ENCODE data around the gene RPL10A.

RPL10A gene

DNA sequence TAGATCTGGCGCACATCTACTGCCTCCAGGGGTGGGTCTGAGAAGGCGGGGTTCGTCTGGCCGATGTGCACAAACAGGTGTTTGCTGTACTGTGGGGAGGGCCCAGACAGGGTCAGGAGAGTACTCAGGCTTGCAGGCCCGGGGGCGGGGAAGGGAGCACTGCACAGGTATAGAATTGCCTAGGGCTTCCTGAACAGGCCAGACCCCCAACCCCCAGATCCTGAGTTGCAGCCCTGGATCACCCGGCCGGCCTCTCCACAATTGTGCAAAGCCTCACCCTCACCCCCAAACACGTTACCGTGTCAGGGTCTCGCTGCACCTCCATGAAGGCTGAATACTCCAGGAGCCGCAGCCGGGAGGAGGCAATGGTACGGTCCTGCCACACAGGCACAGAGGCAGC, 7.8 kb downstream of the RPL10A start:
- DNase-seq: no peak

DNA sequence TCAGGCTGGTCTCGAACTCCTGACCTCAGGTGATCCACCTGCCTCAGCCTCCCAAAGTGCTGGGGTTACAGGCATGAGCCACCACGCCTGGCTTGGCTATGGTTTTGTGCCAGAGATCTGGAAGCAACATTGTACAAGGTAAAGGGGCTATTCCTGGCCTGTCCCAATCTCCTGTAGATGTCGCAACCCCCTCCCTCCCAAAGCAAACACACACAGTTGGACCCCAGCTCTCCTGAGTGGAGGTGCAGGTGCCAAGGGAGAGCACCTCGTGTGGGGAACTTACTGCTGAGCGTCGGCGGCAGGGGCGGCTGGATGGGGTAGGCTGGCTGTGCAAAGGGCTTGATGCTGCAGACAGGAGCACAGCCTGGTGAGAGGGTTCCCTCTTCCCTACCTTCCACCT, 8.8 kb downstream of the RPL10A start:
- DNase-seq: no peak

DNA sequence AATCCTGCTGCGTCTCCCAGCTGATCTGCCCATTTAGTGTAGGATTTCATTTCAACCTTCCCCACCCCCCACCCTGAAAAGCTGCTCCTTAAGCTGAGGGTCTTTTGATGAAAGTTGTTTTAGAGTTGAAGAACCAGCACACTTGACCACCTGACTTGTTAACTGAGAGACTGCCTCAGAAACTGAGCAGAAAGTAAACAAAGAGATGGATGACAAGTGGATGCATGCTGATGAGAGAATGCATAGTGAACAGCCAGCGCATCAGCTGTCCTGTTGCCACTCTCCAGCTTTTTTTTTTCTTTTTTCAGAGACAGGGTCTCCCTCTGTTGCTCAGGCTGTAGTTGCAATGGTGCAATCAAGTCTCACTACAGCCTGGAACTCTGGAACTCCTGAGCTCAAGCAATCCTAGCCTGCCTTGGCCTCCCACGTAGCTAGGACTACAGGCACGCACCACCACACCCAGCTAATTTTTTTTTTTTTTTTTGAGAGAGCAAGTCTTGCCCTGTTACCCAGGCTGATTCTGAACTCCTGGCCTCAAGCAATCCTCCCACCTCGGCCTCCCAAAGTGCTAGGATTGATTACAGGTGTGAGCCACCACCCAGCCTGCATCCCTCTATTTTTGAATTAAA, 9.5 kb downstream of the RPL10A start:
- no peak for DNase-seq

DNA sequence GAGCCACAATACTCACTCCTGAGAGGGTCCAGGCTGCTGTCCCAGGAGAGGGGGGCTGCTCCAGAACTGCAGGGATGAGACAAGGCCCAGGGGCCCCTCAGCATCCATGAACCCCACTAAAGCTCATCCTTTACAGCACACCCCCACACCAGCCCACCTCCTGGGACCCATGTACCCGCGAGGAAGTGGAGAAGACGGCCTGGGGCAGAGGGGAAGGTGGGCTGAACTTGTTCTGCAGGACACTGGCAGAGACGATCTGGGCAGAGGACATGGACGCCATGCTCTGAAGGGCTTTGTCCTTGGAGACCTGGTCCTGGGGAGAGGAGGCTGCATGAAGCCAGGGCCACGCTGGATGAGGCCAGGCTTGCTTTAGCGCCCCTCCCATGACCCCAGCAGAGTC, 10.1 kb downstream of the RPL10A start:
- DNase-seq: no peak

DNA sequence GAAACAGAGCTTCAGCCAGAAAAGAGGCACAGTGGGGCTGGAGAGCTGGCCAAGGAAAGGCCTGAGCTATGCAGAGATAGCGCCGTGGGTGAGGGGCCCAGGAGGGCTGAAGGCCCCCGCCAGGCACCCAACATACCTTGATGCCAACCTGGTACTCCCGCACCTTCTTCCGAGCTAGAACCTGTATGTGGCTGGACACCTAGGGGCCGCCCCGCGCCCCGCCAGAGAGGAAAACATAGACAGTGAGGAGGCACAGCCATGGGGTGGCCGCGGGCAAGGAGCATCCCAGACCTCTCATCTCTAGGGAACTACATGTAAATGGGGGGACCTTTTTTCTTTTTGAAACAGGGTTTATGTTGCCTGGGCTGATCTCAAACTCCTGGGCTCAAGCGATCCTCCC, 12.0 kb downstream of the RPL10A start:
- DNase-seq: no peak

DNA sequence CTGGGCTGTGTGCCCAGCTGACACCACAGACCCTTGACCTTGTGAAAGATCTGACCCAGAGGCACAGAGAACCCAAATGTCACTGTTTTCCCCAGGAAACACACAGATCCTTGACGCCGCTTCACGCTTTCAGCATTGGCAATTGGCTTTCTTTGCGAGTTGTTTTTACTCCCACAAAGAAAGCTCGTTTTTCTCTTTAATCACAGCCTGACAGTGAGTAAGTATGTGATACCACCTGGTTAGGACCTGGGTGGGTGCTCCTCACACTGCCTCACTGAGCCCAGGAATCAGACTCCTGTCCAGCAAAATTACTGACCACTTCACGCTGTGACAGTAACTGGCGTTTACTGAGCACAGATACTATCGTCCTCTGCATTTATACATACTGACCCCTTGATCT, 13.0 kb downstream of the RPL10A start:
- no peak for DNase-seq

DNA sequence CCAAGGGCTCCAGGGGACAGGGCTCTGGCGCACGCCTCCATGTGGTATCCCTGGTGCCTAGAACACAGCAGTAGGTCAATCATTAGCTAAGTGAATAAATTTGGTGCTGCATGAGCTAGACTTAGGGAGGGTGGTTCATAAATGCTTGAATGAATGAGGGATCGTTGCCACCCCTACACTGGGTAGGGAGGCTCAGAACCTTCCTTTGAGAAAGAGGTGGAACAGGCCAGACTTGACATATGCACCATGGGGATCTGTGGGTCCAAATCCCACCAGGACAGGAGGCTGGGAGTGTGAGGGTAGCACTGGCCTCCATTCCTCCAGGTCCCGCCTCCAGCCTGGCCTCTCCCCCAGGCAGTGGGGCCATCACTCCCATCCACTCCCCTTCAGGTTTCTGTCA, 14.9 kb downstream of the RPL10A start:
- DNase-seq: no peak

DNA sequence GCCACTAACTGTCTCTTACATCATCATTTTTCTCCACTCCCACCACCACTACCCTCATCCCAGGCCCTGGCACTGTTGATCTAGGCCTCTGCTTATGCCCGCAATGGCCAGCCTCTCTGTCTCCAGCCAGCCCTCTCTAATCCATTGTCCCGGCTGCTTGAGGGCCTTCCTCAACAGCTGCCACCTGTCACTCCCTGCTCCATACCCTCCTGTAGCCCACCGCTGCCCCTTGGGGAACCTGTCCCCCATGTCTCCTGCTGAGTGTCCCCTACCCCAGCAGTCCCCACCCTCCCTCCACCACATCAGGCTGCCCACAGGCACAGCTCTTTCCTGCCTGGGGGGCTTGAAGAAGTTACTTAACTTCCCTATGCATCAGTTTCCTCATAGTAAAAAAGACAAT, 15.3 kb downstream of the RPL10A start:
- no peak for DNase-seq

DNA sequence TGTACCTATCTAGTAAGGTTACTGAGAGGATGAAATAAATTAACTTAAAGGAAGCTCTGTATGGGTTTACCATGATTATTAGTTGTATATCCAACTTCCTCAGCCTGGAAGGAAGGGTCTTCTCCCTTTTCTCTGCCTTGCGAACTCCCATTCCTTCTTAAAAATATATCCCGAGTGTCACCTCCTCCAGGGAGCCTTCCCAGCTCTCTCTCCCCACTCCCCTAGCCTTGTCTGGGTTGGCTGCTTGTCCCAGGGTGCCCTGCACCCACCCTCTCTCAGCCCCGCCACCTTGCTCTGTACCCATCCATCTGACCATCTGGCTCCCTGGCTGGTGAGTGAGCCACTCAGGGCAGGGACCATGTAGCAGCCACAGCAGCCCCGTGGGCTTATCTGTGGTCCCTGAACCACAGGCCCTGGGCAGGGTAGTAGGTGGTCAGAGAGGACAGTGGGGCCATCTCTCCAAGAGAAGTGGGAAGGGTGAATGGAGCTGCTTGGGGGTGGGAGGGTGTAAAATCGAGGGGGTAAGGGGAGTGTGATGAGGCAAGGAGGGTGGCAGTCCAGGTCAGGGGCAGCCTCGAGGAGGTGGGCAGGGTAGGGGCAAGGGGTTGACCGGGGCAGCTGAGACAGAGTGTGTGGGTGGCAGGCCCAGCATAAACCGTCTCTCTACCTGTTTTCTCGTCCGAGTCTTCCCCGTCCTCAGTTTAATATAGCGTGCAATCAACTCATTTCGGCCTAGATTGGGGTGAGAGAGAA, 15.9 kb downstream of the RPL10A start:
- no peak for DNase-seq

DNA sequence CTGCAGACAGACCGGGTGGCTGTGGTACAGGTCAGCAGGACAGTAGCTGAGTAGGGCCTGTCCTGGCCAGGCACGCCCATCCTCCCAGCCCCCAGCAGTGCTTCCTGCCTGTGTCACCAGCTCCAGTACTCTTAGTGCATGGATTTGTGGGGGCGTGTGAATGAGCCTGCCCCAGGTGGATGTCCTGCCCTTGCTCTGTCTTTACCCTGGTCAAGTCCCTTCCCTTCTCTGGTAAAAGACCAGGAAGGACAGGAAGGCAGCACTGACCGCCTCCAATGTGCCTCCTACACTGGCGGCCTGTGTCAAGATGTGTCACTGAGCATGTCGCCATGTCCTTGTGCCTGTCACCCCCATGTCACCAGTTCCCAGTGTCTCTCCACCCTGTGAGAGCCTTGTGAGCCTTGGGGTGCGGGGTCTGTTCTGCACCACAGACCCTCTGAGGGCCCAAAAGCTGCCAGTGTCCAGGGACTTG, 16.8 kb downstream of the RPL10A start:
- DNase-seq: no peak

DNA sequence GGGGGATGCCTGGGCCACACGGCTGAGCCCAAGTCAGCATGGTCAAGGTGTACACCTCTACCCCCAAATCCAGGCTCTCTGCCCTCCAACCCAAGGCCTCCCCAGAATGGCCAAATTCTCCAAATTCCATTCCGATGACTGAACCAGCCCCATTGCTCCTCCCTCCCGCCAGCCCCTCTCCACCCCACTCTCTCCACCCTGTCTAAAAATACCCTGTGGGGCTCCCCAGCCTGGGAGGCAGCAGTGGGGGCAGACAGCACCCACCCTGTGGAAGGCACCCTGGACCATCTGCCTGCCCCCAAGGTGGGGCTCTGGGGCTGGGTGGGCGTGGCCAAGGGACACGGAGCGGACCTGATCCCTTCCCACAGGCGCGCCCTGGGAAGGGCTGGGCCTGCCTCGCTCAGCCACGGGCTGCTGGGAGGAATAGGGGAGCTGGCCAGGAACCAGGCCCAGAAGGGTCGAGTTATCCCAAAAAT, 17.2 kb downstream of the RPL10A start:
- peak; percentile 82 for DNase-seq

DNA sequence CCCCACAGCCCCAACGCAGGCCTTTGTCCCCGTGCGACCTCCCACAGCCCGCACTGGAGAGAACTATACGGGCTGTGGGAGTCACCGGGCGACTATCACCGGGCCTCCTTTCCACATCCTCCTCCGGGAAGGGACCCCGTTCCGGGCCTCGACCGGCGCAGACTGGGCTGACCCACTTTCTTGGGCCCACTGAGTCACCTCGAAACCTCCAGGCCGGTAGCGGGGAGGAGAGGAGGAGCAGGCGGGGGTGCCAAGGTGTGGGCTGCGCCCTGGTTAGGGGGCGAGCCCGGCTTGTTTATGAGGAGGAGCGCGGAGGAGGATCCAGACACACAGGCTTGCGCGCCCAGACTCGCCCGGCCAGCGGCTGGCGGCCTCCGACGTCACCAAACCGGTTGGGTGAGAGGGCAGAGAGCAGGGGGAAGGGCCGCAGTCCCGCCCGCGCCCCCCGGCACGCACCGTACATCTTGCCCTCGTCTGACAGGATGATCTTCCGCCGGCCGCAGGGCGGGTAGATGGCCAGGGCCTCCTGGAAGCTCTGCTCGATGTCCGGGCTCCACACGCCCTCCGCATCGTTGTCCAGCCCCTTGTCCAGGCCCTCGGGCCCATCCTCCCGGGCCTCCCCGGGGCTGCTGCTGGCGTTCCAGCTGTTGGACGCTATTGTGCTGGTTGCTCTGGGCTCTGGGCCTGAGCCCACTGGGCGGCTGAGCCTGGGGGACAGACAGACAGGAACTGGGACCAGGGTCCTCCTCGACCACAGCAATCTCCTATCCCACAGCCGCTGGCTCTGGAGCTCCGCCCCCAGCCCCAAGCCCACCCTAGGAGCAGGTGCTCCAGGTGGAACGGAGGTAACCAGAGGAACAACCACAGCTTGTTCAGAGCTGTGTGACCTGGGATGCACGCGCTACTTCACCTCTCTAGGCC, 18.1 kb downstream of the RPL10A start:
- no peak for DNase-seq

DNA sequence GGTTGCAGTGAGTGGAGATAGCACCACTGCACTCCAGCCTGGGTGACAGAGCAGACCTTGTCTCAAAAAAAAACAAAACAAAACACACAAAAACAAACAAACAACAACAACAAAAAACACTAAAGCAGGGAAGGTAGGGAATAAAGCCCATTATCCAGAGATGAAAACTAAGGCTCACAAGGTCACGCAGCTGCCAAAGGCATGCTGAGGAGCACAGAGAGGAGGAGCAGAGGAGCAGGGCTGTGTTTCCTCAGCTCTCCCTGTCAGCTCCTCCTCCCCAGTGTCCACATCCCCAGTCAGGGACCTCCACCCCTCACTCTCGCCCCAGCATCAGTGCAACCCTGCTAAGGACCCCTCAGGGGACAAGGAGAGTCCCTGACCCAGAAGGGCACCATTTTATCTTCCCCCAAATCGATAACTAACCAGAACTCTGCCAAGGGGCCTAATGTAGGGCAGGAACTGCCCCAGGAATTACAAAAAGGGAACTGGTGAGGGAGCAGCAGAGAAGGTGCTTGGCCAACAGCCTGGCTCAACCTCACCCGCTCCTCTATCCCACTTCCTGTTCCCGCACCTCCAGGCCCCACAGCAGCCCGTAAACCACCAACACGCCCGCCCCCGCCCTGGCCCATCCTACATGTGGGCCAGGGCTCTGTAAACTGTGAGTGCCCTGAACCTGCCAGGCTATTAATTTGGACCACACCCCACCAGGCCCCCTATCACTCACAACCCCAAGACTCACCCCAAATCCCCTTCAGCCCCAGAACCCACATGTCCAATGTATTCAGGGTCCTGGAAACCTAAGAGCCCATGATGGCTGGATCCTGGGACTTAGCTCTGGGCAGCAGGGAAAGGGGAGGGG, 19.7 kb downstream of the RPL10A start:
- DNase-seq: peak; percentile 58

DNA sequence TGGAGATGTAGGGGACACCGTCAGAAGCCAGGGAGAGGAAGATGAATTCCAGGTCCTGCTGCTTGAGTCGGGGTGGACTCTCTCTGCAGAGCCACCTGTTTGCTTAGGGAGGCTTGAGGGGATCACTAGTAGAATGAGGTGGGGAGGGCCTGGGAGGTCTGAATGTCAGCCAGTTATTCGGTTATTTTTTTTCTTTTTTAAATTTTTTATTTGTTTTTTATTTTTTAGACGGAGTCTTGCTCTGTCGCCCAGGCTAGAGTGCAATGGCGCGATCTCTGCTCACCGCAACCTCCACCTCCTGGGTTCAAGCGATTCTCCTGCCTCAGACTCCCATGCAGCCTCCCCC, 20.3 kb downstream of the RPL10A start:
- no peak for DNase-seq

DNA sequence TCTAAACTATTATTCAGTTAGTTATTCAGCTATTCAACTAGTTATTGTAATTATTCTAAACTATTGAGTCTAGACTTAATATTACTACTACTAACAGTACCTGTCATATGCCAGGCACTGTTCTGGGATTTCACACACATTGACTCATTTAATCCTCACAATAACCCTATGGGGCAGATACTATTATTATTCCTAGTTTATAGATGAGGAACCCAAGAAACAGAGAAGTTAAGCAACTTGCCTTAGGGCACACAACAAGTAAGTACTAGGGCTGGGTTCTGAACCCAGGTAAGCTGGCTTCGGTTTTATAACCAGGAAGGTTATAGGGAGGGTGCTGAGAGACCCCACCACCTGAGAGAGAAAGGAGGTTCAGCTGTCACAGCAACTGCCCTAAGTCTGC, 20.9 kb downstream of the RPL10A start:
- DNase-seq: no peak

DNA sequence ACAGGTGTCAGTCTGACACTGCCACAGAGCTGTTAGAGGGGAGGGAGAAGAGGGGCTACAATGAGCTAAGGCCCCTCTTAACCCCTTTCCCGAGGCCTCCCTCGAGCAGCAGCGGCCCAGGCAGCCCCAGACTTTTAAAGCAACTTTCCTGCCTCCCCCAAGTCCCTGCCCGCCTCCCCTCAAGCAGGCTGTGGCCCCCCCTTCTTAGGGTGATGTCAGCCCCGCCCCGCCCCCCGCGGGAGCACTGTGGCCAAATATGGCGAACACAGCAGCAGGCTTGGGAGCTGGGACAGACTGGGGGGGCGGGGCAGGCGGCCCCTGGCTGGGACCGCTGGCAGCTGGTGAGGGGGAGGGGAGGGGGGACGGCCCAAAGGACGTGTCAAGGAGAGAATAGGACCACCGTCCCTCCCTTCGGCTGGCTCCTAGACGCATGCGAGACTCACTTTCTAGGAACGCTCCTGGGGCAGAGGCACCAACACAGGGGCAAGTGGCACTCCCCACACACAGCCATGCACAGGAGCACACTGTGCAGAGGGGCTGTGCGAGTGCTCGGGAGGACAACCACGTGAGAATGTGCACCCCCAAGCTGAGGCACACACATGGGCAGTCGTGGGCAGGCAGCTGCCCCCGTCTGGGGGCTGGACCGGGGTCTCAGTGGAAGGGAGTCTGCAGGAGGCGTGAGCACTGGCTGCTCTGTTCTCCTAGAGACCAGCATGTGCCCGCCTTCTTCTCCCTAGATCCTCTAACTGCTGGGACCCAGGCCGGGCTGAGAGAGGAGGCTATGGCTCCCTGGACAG, 22.0 kb downstream of the RPL10A start:
- peak; percentile 96 for DNase-seq

DNA sequence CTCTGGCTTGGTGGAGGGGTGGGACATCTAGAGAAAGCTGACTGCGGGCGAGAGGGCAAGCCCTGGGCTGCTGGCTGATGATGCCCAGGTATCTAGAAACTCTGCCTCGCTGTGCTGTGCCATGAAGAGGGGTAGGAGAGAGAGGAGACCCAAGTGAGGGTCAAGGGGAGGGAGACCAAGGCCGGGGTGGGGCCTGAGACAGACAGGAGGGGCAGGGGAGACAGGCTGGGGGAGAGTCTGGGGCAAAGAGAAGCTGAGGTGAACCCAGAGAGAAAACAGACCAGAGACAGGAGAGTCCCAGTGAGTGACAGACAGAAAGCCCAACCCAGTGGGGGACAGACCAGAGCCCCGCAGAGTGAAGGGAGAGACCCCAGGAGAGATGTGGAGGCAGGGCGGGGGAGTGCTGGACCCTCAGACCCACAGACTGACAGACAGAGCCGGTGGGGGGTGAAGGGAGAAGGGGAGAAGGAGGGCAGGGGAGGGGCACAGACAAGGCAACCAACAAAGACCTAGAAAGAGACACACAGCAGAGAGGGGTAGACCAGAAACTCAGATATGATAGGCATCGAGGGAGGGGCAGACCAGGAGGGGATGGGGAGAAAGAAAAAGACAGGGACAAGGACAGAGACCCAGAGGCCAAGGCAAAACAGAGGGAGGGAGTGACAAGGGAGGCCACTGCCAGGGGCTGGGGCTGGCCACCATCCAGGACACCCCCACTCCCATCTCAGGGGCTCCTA, 22.8 kb downstream of the RPL10A start:
- DNase-seq: no peak

DNA sequence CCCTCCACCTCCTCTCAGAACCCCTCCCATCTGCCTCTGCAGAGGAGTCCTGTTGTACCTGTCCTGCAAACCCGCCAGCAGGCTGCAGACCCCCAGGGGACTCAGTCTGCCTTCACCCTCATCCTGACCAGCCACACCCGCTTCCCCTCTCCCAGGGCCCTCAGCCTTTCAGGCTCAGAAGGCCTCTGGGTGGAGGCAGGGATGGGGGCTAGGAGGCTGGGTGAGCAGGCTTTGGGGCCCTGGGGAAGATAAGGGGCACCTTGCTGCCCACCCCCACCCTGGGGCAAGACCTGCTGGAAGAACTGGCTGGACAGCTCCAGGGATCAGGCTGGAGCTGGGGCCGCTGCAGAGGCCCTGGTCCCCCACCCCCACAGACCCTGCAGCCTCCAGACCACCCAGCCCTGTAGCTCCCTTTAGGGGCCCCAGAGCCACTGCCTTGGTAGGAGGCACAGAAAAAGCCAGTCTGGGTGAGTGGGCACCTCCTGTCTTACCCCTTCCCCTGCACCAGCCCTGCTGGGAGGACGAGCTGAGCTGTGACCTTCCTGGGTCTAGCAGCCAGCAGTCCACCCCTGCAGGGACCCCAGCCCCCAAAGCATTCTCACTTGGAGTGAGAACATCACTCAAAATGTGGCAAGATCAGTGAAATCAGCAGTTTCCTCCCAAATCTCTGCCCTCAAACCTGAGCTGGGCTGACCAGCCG, 23.5 kb downstream of the RPL10A start:
- no peak for DNase-seq

DNA sequence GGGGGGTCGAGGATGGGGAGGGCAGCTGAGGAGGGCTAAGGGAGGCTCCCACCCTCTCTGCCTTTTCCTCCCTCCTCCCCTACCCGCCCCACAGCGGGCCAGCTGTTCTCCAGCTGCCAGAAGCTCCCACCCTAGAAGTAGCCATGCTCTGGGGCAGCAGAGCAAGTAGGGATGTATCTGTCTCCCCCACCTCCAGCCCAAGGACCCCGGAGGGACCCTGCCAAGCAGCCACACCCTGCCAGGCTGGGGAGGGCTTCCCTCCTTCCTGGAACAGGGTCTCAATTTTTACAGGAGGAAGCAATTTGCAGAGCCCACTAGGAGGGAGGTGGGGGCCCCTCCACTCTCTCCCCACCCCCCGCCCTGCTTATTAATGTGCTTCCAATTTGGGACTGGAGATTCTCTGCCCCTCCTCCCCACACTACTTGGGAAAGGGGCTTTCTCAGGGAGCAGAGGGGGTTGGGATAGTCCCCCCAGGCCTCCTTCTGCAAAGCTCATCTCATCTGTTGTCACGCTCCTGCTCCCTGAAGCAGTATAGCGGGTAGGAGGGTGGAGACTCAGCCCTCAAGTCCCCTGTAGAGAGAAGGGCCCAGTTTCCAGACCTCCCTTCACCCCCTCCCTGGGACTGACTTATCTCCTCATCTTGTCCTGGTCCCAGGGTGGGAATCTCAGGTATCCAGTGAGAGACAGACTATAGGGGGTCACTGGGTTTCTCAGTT, 24.2 kb downstream of the RPL10A start:
- DNase-seq: peak; percentile 57

DNA sequence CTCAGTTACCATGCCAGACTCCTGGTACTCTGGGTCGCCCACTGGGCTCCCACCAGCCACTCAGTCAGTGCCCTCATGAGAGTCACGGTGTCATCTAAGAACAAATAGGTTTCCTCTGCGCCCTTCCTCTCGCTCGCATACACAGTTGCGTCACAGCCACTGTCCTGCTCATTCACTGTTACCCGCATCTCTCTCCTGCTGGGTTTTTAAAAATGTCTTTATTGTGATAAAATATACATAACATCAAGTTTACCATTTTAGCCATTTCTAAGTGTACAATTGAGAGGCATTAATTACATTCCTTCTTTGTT, 24.7 kb downstream of the RPL10A start:
- DNase-seq: no peak

Data from fibroblast of skin of abdomen (primary cell).